Measurements from ENCODE around the gene IMPDH1.

IMPDH1 gene

DNA sequence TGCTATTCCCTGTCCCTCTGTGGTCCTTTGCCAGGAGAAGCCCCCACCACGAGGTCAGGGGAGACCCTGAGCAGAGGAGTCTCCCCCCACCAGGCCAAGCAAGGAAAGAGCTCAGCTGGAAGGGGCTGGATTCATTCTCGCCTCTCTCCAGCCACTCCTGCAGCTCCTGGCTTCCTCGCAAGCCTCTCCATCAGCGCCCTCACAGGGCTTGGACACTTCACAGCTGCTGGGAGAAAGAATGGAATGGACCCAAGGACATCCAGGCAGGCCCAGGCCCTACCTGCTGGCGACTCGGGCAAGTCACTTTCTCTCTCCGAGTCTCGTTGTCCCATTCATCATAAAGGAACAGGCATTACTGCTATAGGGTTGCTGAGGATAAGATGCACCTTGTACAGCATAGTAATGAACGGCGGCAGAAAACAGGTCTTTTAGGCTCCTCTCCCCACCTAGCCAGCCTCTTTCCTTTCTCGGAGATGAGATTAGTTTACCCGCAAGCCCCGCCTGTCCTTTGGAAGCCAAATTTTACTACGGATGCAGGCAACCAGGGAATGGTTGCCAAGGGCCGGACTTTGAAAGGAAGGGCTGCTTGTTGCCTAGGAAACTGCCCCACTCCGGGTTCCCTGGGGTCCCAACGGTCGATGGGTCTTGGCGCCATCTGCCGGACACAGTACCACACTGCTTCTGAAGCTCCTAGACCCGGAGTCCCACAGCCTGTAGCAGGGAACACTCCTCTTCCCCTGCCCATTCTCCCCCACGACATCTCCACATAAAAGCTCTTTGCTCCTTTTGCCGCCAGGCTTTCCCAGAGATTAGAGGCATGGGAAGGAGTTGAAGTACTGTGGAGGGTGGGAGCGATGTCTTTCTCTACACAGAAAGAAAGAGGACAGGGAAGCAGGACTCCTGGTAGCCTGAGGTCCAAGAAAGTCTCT, 22.3 kb downstream of the IMPDH1 start:
- peak; percentile 95 for DNase-seq (ENCODE audit: low read depth, low spot score)

DNA sequence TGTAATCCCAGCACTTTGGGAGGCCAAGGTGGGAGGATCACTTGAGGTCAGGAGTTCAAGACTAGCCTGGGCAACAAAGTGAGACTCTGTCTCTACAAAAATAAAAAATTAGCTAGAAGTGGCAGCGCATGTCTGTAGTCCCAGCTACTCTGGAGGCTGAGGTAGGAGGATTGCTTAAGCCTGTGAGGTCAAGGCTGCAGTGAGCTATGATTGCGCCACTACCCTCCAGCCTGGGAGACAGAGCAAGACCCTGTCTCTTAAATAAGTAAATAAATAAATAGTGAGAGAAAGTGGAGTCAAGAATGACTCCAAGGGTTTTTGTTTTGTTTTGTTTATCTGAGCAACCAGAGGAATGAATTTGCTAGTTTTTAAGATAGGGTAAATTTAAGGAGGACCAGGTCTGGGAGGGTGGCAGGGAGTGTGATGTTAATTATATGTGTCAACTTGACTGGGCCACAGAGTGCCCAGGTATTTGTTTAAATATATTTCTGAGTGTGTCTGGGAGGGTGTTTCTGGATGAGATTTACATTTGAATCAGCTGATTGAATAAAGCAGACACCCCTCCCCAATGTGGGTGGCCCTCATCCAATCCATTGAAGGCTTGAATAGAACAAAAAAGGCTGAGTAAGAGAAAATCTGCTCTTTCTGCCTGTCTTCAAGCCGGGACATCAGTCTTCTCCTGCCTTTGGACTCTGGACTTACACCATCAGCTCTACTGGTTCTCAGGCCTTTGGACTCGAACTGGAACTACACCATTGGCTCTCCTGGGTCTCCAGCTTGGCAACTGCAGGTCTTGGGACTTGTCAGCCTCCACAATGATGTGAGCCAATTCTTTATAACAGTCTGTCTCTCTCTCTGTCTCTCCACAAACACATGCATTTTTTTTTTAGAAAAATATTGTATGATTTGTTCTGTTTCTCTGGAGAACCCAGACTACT, 23.5 kb downstream of the IMPDH1 start:
- DNase-seq (ENCODE audit: low read depth, low spot score) = no peak

DNA sequence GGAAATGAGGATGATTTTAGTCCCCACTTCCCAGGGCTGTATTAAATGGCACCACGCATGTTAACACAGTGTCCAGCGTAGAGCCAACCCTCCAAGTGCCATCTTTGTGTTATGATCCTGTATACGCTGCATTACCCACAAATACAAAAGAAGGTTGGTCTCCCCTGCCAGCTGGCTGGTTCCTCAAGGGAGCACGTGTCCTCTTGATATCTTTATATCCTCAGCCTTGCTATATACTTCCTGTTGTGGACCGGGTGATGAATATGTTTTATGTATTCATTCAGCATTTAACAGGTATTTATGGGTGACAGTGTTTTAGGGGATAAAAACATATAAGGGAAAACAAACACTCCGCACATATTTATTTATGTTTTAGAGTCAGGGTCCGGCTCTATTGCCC, 25.1 kb downstream of the IMPDH1 start:
- DNase-seq (ENCODE audit: low read depth, low spot score) = no peak

DNA sequence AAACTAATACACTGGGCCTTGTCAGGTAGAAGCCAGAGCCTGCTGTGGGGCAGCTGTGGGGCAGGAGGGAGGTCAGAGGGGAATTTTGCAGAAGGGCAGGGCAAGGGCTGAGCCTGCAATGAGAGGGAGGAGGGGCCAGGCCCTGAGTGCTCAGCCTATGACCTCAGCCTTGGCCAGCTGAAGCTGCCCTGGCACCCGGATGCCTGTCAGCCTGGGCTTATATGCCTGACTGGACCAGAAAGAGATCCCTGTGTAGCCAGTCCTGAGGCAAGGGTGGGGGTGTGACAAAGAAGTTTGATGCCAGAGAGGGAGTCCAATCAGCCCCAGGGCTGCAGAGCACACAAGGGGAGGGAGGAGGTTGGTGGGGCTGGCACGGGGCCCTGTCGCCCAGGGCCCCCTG, 26.0 kb downstream of the IMPDH1 start:
- DNase-seq (ENCODE audit: low read depth, low spot score) = peak; percentile 48

DNA sequence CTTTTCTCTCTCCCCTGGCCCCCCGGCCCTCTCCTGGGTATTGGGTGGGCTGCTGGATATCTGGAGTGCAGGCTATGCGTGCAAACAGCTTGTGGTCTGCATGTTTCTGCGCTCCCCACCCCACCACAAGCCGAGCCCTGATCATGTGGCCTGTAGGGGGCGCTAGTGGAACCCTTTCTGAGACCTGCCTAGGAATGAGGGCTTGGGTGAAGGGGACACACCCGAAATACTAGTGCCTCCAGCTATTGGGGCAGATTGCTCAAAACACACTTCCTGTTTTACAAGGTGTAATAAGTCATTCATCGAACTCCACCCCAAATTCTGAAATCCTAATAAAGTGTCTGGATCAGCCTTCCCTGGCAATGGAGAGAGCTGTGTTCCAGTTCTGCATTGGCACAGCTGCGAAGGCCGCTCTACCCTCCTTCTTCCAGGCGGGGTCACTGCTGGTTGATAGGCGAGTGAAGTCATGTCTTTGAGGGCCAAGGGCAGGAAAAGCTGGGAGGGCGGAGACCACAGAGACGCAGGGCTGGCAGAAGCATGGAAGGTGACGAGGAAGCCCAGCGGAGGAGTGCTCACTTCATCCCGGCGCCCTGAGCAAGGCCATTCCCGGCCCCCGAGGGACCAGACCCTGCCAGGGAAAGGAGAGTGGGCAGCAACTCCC, 28.5 kb downstream of the IMPDH1 start:
- DNase-seq (ENCODE audit: low read depth, low spot score) = peak; percentile 79

DNA sequence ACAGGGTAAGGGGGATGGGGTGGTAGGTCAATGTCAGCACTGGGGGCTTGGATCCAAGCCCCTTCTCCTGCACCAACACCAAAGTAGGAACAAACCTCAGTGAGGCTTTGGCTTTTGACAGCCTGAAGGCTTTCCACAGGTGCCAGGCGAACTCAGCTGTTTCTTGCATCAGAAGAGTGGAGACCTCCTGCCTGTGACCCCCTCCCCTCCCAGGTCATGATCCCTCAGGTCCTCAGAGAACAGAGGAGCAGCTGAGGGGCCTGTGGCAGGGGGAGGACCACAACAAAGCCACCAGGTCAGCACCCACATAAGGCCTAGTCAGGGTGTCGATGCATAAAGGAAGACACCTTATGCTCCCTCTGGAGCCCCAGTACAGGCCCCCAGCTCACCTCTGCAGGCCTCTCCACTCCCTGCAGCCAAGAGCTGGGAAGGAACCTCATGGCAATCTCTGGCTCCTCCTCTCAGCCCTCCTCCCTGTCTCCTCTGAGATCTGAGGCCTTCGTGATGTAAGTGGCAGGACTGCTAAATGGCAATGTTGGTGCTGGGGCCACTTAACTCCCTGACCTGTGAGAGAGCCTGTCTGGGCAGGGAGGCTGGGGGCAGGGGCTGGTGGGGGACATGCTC, 29.2 kb downstream of the IMPDH1 start:
- no peak for DNase-seq (ENCODE audit: low read depth, low spot score)

DNA sequence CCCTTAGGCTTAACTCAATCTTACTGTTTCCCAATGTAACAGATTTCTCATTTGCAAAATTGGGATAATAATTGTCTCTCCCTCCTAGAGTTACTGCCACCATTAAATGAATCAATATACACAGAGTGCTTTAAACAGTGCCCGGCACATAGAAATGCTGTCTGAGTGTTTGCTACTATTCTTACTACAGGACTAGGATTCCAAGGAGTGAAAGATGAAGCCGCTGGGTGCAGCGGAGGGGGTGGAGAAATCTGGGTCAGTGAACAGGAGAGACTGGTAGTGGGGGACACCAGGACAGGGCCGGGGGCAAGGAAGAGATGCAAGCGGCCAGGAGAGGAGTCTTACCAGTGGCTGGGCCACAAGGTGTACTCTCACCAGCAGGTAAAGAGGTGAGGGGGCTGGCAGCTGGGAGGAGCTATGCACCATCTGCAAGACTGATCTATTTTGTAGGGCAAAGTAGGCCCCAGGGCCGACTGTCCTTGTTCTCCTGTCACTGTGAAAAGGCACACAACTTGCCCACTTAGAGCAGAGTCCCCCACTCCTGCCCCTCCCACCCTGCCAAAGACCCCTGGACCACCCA, 29.8 kb downstream of the IMPDH1 start:
- DNase-seq (ENCODE audit: low read depth, low spot score) = no peak

DNA sequence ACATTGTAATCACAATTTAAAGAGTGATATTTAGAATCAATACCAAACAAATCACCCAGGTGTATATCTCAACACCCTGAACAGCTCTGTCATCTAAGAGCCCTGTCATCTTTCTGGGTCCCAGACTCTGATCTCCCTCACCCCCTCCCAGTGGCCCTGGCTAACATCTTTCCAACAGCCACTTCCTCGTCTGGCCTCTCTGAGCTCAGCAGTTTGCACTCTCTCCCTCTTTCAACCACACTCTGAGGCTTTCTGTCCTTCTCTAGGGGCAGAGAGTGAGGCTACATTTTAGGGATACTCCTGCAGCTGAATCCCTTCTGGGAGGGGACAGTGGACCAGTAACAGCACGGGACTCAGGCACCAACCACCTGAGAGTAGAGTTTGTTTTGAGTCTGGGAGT, 31.1 kb downstream of the IMPDH1 start:
- DNase-seq (ENCODE audit: low read depth, low spot score) = no peak

DNA sequence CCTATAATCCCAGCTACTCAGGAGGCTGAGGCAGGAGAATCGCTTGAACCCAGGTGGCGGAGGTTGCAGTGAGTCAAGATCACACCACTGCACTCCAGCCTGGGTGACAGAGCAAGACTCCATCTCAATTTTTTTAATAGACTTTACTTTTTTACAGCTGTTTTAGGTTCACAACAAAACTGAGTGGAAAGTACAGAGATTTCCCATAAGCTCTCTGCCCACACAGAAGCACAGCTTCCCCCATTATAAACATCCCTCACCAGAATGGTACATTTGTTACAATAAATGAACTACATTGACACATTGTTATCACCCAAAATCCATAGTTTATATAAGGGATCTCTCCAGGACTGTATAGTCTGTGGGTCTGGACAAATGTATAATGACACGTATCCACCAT, 33.7 kb downstream of the IMPDH1 start:
- no peak for DNase-seq (ENCODE audit: low read depth, low spot score)

DNA sequence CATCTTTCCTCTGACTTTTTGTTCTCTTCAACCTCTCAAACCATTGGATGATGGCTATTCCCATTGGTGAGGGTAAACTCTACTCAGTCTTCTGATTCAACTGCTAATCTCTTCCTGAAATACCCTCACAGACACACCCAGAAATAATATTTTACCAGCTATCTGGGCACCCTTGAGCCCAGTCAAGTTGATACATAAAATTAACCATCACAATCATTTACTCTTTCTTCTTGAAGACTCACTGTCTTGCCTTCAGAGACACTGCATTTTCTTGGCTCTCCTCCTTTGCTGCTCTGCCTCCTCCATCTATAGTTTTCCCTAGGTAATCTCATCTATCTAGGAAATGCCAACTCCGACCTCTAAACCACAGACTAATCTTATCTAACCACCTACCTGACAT, 35.7 kb downstream of the IMPDH1 start:
- DNase-seq (ENCODE audit: low read depth, low spot score) = no peak

DNA sequence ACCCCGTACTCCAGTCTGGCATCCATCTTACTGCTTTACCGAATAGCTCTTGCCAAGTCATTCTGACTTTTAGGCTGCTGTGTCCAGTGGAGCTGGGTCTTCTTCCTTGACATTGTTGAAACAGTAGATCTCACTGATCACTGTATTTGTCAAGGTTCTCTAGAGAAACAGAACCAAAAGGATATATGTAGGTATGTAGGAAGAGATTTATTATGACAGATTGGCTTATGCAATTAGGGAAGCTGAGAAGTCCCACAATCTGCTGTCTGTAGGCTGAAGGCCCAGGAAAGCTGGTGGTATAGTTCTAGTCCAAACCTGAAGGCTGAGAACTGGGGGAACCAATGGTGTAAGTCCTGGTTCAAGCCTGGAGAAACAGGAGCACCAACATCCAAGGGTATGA, 36.2 kb downstream of the IMPDH1 start:
- no peak for DNase-seq (ENCODE audit: low read depth, low spot score)

DNA sequence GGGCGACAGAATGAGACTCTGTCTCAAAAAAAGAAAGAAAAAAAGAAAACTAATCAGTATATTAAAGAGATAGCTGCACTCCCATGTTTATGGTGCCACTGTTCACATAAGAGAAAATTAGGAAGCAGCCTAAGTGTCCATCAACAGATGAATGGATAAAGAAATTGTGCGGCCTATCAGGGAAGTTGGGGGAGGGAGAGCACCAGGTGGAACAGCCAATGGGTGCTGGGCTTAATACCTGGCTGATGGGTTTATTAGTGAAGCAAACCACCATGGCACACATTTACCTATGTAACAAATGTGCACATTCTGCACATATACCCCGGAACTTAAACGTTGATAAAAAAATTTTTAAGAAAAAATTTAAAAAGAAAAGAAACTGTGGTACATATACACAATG, 39.3 kb downstream of the IMPDH1 start:
- DNase-seq (ENCODE audit: low read depth, low spot score) = no peak

DNA sequence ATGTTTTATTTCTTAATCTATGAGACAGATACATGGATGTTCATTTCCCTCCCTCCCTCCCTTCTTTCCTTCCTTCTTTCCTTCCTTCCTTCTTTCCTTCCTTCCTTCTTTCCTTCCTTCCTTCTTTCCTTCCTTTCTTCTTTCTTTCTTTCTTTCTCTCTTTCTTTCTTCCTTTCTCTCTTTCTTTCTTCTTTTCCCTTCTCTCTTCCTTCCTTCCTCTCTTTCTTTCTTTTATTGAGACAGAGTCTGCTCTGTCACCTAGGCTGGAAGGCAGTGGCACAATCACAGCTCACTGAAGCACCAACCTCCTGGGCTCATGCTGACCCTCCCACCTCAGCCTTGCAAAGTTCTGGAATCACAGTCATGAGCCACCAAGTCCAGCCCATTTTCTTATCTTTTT, 42.8 kb downstream of the IMPDH1 start:
- no peak for DNase-seq (ENCODE audit: low read depth, low spot score)

DNA sequence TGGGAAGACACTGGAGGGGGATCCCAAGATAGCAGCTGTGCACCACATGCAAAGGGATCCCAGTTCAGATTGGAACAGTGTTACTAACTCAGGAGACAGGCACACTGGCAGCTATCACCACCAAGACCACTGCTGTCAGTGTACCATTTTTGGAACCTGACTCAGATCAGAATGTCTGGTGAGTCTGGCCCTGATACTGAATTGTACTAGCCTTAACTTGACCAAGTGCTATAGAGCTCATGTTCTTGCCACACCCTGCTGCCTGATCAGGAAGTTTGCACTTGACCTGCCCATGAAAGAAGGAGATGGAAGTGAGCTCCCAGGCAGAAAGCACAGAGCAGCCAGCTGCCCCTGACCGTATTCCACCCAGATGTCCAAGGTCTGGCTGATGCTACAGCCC, 43.5 kb downstream of the IMPDH1 start:
- no peak for DNase-seq (ENCODE audit: low read depth, low spot score)

DNA sequence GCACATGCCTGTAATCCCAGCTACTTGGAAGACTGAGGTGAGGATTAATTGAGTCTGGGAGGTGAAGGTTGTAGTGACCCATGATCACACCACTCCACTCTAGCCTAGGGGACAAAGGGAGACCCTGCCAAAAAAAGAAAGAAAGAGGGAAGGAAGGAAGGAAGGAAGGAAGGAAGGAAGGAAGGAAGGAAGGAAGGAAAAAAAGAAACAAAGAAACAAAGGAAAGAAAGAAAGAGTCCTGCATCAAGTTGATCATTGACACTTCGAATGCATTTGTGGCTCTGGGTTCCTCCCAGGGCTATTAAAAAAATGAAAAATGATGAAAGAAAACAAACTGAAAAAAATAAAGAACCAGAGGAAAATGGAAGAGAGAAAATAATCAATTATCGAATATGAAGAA, 44.4 kb downstream of the IMPDH1 start:
- no peak for DNase-seq (ENCODE audit: low read depth, low spot score)

DNA sequence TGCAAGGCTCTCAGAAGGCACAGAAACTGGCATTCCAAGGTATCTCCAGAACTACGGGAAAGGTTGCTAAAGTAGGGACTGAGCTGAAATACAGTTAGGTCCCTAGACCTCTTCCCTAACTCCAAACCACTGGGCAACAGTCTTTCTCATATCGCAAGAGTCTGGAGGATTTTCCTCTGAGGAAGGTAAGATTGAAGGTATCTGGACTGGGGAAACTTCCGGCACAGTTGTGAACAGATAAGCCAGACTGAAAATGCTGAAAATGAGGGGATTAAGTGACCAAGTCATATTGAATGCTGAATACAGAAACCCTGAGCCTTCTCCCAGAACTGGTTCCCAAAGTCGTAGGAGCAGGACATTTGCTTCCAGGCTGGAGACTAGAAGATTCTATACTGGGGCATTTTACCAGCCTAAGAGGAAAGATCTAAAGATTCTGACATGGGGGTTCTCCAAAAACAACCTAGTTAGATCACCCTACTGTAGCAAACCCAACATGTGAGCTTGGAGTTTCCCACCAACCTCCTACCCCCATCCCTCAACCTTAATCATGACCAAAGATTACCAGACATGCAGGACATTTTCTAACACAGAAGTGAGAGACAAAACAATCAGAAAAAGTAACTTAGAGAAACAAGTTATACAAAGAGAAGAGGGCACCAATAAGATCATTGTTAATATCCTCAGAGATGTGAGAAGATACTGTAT, 45.5 kb downstream of the IMPDH1 start:
- no peak for DNase-seq (ENCODE audit: low read depth, low spot score)

DNA sequence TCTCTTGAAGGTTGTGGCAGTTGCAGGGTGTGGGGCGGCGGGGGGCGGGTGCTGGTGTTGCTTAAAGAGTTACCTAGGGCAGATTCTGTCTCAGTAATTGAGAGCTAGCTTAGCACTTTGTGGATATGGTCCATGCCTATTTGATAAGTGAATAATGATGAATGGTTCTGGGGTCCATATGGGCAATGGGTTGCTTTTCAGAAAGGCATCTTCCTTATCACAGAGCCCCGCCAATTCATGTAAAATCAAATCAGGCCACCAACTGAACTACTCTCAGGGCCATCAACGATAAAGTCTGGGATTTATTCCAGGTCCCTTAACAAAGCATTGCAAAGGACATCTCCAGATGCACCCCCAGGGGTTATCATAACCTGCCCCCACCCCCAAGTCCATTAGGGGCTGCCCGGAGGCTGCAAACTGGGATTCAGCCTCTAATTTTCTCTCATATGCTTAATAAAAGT, 46.5 kb downstream of the IMPDH1 start:
- no peak for DNase-seq (ENCODE audit: low read depth, low spot score)

DNA sequence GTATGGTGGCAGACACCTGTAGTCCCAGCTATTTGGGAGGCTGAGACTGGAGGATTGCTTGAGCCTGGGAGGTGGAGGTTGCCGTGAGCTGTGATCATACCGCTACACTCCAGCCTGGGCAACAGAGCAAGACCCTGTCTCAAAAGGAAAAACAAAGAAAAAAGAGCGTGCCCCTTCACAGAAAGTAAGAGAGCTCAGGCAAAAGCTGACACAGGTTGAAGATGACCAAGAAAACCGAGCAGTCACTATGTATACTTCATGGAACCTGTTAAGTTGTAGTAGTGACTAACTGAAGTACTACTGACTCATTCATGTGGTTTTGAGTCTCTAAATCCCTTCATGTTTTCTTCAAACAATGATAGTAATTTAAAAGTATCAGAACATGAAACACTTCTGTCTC, 47.1 kb downstream of the IMPDH1 start:
- no peak for DNase-seq (ENCODE audit: low read depth, low spot score)

DNA sequence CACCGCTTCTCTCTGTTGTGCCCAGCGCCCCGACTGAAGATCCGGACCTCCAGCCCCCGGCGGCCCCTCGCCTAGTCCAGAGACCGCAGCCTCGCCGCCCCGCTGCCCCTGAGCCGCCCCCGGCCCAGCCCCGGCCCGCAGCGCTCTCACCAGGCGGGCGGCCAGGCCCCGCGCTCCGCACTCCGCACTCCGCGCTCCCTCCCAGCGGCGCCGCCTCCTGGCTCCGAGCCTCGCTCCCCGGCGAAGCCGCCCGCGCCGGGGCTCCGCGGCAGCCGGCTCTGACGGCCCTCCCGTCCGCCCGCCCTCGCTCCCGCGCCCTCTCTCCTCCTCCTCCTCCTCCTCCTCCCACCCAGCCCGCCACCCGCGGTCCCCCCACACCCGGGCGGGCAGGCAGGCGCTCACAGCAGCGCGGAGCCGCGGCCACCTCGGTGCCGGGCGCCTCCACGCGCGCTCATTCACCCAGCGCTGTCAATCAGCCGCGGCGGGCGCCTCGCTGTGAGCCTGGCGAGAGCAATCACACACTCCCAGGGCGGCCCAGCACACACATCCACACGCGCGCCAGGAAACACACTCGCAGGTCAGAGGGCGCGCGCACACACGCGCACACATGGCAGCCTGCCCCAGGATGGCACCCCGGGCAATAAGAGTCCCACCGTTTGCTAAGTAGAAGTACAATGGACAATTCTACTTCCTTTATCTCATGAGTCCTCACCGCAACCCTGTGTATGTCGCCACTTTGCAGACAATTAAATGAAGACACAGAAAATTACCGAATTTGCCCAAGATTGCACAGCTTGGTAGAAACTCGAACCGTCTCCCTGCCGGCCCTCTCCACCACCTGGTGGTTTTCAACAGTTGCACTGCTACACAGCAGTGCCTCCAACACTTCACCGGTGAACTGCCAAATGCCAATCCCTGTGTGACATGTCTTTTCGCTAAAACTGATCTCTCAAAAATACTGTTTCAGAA, 48.1 kb downstream of the IMPDH1 start, which contains the start of gene PRRT4:
Gene PRRT4, minus strand, starts transcription at position 280 of the 969 bp plus-strand sequence.
- peak; percentile 32 for DNase-seq (ENCODE audit: low read depth, low spot score)
